NK-92 (cell line): ENCODE data around the gene SNRPD1.
A peak's percentile ranks its signal among the peaks of the same experiment; 100 is the strongest.
"Not testable (repeated sequence)": the region's sequence is repeated elsewhere in the genome, so short reads cannot be mapped to it uniquely, and the experiment has no call there.

Experiments used
- DNase-seq: peaks from one replicate; lab custom pipeline; 2025; ENCODE audit not compliant: unreplicated experiment; lab: John Stamatoyannopoulos, UW

SNRPD1 gene

GRCh38 chr18:21612125-21613039 is at the start of gene SNRPD1:
TSS of gene SNRPD1 (plus strand) at chr18:21612314. CDS start at chr18:21612430, 116 bp downstream.
- peak; percentile 29 for DNase-seq

- DNase-seq = no peak
Measured at GRCh38 chr18:21571772-21572171, 40.3 kb upstream of the SNRPD1 start.

- DNase-seq = no peak
Measured at GRCh38 chr18:21575656-21576055, 36.5 kb upstream of the SNRPD1 start.

GRCh38 chr18:21584391-21584790 is 27.7 kb upstream of the SNRPD1 start:
- DNase-seq = no peak

GRCh38 chr18:21592361-21592760 is 19.8 kb upstream of the SNRPD1 start:
- DNase-seq = not testable (repeated sequence)

- no peak for DNase-seq
Measured at GRCh38 chr18:21593540-21594257, 18.4 kb upstream of the SNRPD1 start.

GRCh38 chr18:21597620-21598019 is 14.5 kb upstream of the SNRPD1 start:
- DNase-seq = no peak

- DNase-seq = no peak
Measured at GRCh38 chr18:21598726-21599584, 13.2 kb upstream of the SNRPD1 start.

GRCh38 chr18:21599585-21600525 is 12.3 kb upstream of the SNRPD1 start:
- DNase-seq = no peak

GRCh38 chr18:21600526-21601410 is 11.3 kb upstream of the SNRPD1 start, which contains the start of gene ESCO1:
TSS of gene ESCO1 (minus strand) at chr18:21600704. CDS start at chr18:21574843, 25,861 bp downstream.
- DNase-seq = peak; percentile 79

- no peak for DNase-seq
Measured at GRCh38 chr18:21602299-21602587, 9.9 kb upstream of the SNRPD1 start.

GRCh38 chr18:21604671-21605070 is 7.4 kb upstream of the SNRPD1 start:
- no peak for DNase-seq

GRCh38 chr18:21605213-21605612 is 6.9 kb upstream of the SNRPD1 start:
- DNase-seq = no peak

- DNase-seq = not testable (repeated sequence)
Measured at GRCh38 chr18:21611401-21612124, 551 bp upstream of the SNRPD1 start.

GRCh38 chr18:21621640-21622039 is 9.5 kb downstream of the SNRPD1 start:
- not testable (repeated sequence) for DNase-seq

- DNase-seq = no peak
Measured at GRCh38 chr18:21629089-21629832, 17.1 kb downstream of the SNRPD1 start.

- no peak for DNase-seq
Measured at GRCh38 chr18:21632393-21632792, 20.3 kb downstream of the SNRPD1 start.
